Chondrocyte (in vitro differentiated cells): ENCODE data around the gene PARP3. TPM values are rescaled to one million over a fixed set of nuclear protein-coding genes. Genes with fewer than 3 reads are reported as not detected.

Experiments
- DNase-seq: peaks from one replicate; pipeline ENCODE4 v3.0.0; 2021; ENCODE audit warnings: mixed read lengths, low spot score
- H3K27ac Mint-ChIP-seq: one replicate; pipeline ENCODE4 v1.8.0; 2021; ENCODE audit warnings: mild to moderate bottlenecking, moderate library complexity, mixed read lengths; ENCODE audit not compliant: unreplicated experiment
- H3K27me3 Mint-ChIP-seq: 2 replicates; pipeline ENCODE4 v1.8.0; 2021; ENCODE audit warnings: low read depth, mixed read lengths
- H3K36me3 Mint-ChIP-seq: 2 replicates; pipeline ENCODE4 v1.8.0; 2021; ENCODE audit warnings: low read depth, mixed read lengths
- H3K4me1 Mint-ChIP-seq: 2 replicates; pipeline ENCODE4 v1.8.0; 2021; ENCODE audit warnings: low read depth, mild to moderate bottlenecking, mixed read lengths
- H3K4me3 Mint-ChIP-seq: one replicate; pipeline ENCODE4 v1.8.0; 2021; ENCODE audit warnings: mild to moderate bottlenecking, moderate library complexity, mixed read lengths; ENCODE audit not compliant: unreplicated experiment
- H3K9me3 Mint-ChIP-seq: 2 replicates; pipeline ENCODE4 v1.8.0; 2021; ENCODE audit warnings: low read depth, mixed read lengths
- total RNA-seq: library from RNA; stranded (reverse); gene quantifications from 3 replicates; pipeline ENCODE4 v1.2.1, GENCODE V29; 2021
- TF ChIP-seq, protein P1 (sequence below): fragments of 200-600 bp; sonication (generic); IDR thresholded peaks from 2 replicates; pipeline ENCODE4 v1.5.0; 2021; ENCODE audit warnings: antibody characterized with exemption, mild to moderate bottlenecking, moderate library complexity

The PARP3 gene
- total RNA-seq, 1 donor from 2014 or later: 9.5 TPM

DNA sequence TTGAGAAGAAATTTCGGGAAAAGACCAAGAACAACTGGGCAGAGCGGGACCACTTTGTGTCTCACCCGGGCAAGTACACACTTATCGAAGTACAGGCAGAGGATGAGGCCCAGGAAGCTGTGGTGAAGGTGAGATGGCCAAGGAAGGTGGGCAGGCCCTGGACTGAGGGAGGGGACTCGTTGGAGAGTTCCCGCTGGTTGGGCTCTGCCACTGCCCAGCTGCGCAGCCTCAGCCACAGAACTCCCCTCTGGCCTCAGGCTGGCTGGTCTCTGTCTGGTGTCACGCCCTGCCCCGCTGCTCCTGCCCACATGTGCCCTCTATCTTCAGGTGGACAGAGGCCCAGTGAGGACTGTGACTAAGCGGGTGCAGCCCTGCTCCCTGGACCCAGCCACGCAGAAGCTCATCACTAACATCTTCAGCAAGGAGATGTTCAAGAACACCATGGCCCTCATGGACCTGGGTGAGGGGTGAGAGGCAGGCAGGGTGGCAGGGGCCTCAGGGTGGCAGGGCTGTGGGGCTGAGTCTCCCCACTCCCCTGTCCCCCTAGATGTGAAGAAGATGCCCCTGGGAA is 2.4 kb downstream of the PARP3 start:
- H3K4me1 Mint-ChIP-seq: peaks cover 28% of the 10 kb centered on the region
- no peaks in the 10 kb centered on the region for H3K27me3 Mint-ChIP-seq
- no peak overlapping the region for H3K4me3 Mint-ChIP-seq
- peaks cover 2% of the 10 kb centered on the region for H3K36me3 Mint-ChIP-seq
- DNase-seq: no peak
- TF ChIP-seq, protein P1, sequence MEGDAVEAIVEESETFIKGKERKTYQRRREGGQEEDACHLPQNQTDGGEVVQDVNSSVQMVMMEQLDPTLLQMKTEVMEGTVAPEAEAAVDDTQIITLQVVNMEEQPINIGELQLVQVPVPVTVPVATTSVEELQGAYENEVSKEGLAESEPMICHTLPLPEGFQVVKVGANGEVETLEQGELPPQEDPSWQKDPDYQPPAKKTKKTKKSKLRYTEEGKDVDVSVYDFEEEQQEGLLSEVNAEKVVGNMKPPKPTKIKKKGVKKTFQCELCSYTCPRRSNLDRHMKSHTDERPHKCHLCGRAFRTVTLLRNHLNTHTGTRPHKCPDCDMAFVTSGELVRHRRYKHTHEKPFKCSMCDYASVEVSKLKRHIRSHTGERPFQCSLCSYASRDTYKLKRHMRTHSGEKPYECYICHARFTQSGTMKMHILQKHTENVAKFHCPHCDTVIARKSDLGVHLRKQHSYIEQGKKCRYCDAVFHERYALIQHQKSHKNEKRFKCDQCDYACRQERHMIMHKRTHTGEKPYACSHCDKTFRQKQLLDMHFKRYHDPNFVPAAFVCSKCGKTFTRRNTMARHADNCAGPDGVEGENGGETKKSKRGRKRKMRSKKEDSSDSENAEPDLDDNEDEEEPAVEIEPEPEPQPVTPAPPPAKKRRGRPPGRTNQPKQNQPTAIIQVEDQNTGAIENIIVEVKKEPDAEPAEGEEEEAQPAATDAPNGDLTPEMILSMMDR: no peak
- no peaks in the 10 kb centered on the region for H3K9me3 Mint-ChIP-seq
- H3K27ac Mint-ChIP-seq: no peak overlapping the region

DNA sequence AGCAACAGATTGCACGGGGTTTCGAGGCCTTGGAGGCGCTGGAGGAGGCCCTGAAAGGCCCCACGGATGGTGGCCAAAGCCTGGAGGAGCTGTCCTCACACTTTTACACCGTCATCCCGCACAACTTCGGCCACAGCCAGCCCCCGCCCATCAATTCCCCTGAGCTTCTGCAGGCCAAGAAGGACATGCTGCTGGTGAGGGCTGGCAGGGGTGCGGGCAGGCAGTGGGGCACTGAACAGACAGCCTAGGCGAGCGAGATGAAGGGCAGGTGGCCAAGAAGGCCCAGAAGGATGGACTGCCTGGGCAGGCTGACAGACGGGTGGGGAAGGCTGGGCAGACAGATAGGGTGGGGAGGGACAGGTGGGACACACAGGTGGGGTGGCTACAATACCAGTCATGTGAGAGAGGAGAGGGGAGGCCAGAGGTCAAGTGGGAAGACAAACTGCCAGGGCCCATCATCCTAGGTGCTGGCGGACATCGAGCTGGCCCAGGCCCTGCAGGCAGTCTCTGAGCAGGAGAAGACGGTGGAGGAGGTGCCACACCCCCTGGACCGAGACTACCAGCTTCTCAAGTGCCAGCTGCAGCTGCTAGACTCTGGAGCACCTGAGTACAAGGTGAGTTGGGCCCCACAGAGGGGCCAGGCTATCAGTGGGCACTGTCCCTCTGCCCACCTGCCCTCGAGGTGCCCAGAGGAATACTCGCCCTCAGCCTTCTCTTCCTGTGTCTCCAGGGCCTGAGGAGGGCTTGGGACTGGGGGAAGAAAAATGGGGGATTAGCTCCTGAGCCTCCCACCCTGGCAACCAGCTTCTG is 3.1 kb downstream of the PARP3 start:
- H3K27ac Mint-ChIP-seq: no peak overlapping the region
- TF ChIP-seq, protein P1: no peak
- H3K4me3 Mint-ChIP-seq: no peak overlapping the region
- H3K36me3 Mint-ChIP-seq: peaks cover 2% of the 10 kb centered on the region
- no peaks in the 10 kb centered on the region for H3K27me3 Mint-ChIP-seq
- DNase-seq: peak; percentile 86
- H3K4me1 Mint-ChIP-seq: peaks cover 22% of the 10 kb centered on the region
- no peaks in the 10 kb centered on the region for H3K9me3 Mint-ChIP-seq

DNA sequence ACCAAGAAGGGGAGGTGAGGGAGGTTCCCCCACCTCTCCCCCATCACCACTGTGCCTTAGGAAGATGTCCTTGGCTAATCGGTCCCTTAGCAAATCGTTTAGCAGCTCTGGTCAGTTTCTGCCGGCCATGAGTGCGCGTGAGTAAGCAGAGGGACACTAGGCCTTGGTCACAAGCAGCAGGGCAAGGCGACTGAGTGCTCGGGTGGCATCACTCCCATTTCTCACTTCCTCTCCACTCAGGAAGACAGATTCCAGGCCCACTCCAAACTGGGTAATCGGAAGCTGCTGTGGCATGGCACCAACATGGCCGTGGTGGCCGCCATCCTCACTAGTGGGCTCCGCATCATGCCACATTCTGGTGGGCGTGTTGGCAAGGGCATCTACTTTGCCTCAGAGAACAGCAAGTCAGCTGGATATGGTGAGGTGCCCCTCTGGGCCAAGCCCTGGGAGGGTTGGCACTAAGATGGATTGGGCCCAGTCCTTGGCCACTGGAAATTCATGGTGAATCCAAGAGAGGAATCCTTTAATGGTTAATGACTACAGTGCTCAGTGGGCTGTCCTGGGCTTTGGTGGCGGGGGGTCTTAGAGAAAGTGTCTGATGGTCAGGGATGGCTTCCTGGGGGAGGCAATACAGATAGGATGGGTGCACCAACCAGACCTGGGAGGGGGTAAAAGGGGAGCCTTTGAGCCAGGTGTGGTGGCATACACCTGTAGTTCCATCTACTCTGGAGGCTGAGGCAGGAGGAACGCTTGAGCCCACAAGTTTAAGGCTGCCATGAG is 4.0 kb downstream of the PARP3 start:
- no peak overlapping the region for H3K4me3 Mint-ChIP-seq
- TF ChIP-seq, protein P1: no peak
- no peaks in the 10 kb centered on the region for H3K9me3 Mint-ChIP-seq
- no peaks in the 10 kb centered on the region for H3K27me3 Mint-ChIP-seq
- H3K27ac Mint-ChIP-seq: no peak overlapping the region
- peak; percentile 71 for DNase-seq
- peaks cover 14% of the 10 kb centered on the region for H3K4me1 Mint-ChIP-seq
- H3K36me3 Mint-ChIP-seq: peaks cover 2% of the 10 kb centered on the region

DNA sequence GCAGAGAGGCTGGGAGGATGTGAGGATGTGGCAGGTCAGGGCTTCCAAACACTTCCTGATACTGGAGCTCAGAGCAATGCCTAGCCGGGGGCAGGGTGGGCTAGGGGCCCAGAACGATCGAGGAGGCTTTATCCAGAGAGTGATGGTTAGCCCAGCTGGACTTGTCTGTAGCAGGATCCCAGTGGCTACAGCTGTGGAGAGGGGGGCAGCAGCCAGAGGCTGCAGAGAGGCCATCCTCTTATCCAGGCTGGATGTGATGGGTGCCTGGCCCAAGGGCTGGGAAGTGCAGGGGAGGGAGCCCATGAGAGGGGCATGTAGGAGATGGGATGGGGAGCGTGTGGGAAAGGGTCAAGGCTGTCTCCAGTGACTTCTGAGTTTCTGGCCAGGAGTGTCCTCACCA is 4.6 kb downstream of the PARP3 start:
- H3K4me1 Mint-ChIP-seq: peaks cover 11% of the 10 kb centered on the region
- no peaks in the 10 kb centered on the region for H3K9me3 Mint-ChIP-seq
- no peaks in the 10 kb centered on the region for H3K27me3 Mint-ChIP-seq
- DNase-seq: peak; percentile 50
- TF ChIP-seq, protein P1: no peak
- H3K27ac Mint-ChIP-seq: no peak overlapping the region
- peaks cover 2% of the 10 kb centered on the region for H3K36me3 Mint-ChIP-seq
- no peak overlapping the region for H3K4me3 Mint-ChIP-seq

DNA sequence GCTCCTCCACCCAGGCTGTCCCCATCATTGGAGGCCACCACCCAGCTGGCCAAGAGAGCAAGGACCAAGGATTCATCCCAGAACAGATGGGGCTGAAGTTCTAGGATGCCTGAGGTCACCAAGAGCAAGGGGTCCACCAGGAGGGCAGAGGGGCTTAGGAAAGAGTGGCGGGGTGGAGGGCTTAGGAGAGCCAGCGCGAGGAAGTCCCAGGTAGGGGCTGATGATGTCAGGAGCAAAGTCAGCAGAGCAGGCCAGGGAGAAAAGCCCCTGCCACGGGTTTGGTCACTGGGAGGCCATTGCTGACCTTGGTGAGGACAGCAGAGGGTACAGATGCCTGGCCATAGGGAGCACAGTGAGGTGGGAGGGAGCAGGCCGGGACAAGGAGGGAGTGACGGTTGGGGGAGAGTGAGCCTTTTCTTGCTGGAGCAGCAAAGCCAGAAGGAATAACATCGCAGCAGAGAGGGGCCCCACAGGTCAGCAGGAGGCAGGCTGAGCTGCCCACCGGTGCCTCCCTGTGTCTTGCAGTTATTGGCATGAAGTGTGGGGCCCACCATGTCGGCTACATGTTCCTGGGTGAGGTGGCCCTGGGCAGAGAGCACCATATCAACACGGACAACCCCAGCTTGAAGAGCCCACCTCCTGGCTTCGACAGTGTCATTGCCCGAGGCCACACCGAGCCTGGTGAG is 5.2 kb downstream of the PARP3 start:
- TF ChIP-seq, protein P1: no peak
- peaks cover 2% of the 10 kb centered on the region for H3K36me3 Mint-ChIP-seq
- DNase-seq: peak; percentile 85
- no peak overlapping the region for H3K4me3 Mint-ChIP-seq
- H3K4me1 Mint-ChIP-seq: peaks cover 9% of the 10 kb centered on the region
- no peak overlapping the region for H3K27ac Mint-ChIP-seq
- H3K9me3 Mint-ChIP-seq: no peaks in the 10 kb centered on the region
- peaks cover 2% of the 10 kb centered on the region for H3K27me3 Mint-ChIP-seq
